ENCODE measurements around the gene HHAT. TPM values are rescaled to one million over a fixed set of nuclear protein-coding genes. Genes with fewer than 3 reads are reported as not detected.

The HHAT gene
- total and polyA plus RNA-seq, 9 of the 15 experiments (the other 6 are each of a cell fraction or from before 2014, with no cell fraction given), result 0.07 to 0.16 (median 0.13) TPM; not detected in 1

GRCh38 chr1:210373878-210374599, 45.3 kb downstream of the HHAT start (continued):
- TF ChIP-seq SP1 (CRISPR knock-in tag; IDR thresholded peaks at IDR 0.05) (no peak), MTA1 (IDR thresholded peaks at IDR 0.05; ENCODE audit: borderline replicate concordance) (no peak), RBM14 (IDR thresholded peaks at IDR 0.05; ENCODE audit: borderline replicate concordance, insufficient read depth, low read depth, low read length) (no peak), U2AF2 (optimal IDR thresholded peaks at IDR 0.05; ENCODE audit: low read depth, low read length) (no peak), POU5F1 (IDR thresholded peaks at IDR 0.05; ENCODE audit: borderline replicate concordance, low read depth, low read length, partially characterized antibody) (no peak), RBM39 (optimal IDR thresholded peaks at IDR 0.05; ENCODE audit: low read depth, low read length) (no peak), CSDE1 (IDR thresholded peaks at IDR 0.05) (peak in 1 of 2 experiments; percentile 95; a peak in 2 of 4 replicates), HINFP (tag; conservative IDR thresholded peaks at IDR 0.05; ENCODE audit: low read depth) (no peak), E2F8 (IDR thresholded peaks at IDR 0.05; ENCODE audit: low read depth, partially characterized antibody) (no peak), ETV6 (IDR thresholded peaks at IDR 0.05; ENCODE audit: borderline replicate concordance in 1 of 2, low read depth in 2 of 2, low read length in 1 of 2) (no peak), ETV6 (CRISPR knock-in tag; IDR thresholded peaks at IDR 0.05; ENCODE audit: borderline replicate concordance) (no peak), RBM22 (IDR thresholded peaks at IDR 0.05; ENCODE audit: low read depth, low read length, poor library complexity, severe bottlenecking) (no peak), ZFPM2 (CRISPR knock-in tag; IDR thresholded peaks at IDR 0.05) (no peak), ZNF561 (CRISPR knock-in tag; conservative IDR thresholded peaks at IDR 0.05) (no peak), GABPB2 (CRISPR knock-in tag; conservative IDR thresholded peaks at IDR 0.05) (no peak), NFIX (CRISPR knock-in tag; IDR thresholded peaks at IDR 0.05; ENCODE audit: low read depth) (no peak), FOXK2 (conservative IDR thresholded peaks at IDR 0.05 in 1 of 2, IDR thresholded peaks at IDR 0.05 in 1 of 2; ENCODE audit: low read depth in 2 of 2) (no peak), ATF6 (CRISPR knock-in tag; IDR thresholded peaks at IDR 0.05) (no peak), TEAD2 (tag; IDR thresholded peaks at IDR 0.05) (no peak), FOXA3 (CRISPR knock-in tag; conservative IDR thresholded peaks at IDR 0.05 in 1 of 2, IDR thresholded peaks at IDR 0.05 in 1 of 2) (no peak), TAF1 (IDR thresholded peaks at IDR 0.05; ENCODE audit: control insufficient read depth, extremely low read depth, insufficient read depth, low read length, severe bottlenecking) (no peak), MAFG (tag; conservative IDR thresholded peaks at IDR 0.05) (peak; percentile 47; the same call in 1 of the 2 replicates)
